NT2/D1 (cell line): Measurements from ENCODE around the gene GBF1.

Experiments
- SUZ12 ChIP-seq: IDR thresholded peaks from 2 replicates; pipeline ENCODE4 v1.6.1; 2011; ENCODE audit not compliant: insufficient read length, insufficient read depth; ENCODE audit errors: extremely low read depth
- YY1 ChIP-seq: IDR thresholded peaks from 2 replicates; pipeline ENCODE4 v1.6.1; 2011; ENCODE audit not compliant: insufficient read length, insufficient read depth
- ZNF274 ChIP-seq: IDR thresholded peaks from 2 replicates; pipeline ENCODE4 v1.6.1; 2011; ENCODE audit warnings: mild to moderate bottlenecking, low read depth, low read length

DNA sequence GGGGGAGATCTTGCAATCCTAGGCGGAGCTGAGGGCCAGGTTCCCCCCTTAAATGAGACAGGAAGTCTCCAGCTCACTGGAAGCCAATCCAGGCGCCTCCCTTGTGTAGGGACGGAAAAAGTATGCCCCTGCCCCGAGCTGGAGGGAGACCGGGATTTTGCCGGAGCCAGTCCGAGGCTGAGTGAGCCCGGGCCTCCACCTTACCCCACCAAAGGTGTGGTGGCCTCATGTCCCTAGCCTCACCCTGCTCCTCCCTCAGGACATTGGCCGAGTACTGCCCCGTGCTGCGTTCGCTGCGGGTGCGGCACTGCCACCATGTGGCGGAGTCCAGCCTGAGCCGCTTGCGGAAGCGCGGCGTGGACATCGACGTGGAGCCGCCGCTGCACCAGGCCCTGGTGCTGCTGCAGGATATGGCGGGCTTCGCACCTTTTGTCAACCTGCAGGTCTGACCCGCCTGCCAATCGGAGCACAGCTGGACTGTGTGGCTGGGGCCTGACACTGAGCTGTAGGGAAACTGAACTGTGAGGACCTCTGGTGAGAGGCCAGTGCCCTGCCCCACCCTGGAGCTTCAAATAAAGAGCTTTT, 177.3 kb downstream of the GBF1 start:
- no peak for TF ChIP-seq YY1
- TF ChIP-seq ZNF274 = no peak
- no peak for TF ChIP-seq SUZ12
